ENCODE results near the gene ANO2.

ANO2 gene

GRCh38 chr12:5945071-5946008 is at the start of gene ANO2:
Gene ANO2, minus strand, starts transcription at chr12:5945259. Its CDS starts 42 bp downstream, at chr12:5945217.
- no peak for DNase-seq (ENCODE audit: low read depth, low spot score)
- no peak within 1 kb of the TSS for H3K27ac ChIP-seq

DNA sequence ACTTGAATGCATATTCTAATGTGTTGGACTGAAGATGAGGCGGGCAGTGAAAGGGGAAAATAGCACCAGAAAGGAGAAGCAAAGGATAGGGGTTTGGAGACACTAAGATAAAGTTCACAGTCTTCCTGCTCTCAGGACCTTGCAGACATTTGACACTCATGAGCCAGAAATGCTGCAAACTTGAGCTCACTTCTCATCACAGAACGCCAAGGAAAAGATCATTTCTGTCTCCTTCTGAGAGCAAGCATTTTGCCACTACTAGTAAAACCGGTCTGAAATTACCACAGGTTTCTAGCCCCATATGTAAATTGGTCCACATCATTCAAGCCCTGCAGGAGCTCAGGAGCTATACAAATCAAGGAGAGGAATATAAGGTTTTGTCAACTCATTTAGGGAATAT is 44.6 kb upstream of the ANO2 start:
- no peak for DNase-seq (ENCODE audit: low read depth, low spot score)

DNA sequence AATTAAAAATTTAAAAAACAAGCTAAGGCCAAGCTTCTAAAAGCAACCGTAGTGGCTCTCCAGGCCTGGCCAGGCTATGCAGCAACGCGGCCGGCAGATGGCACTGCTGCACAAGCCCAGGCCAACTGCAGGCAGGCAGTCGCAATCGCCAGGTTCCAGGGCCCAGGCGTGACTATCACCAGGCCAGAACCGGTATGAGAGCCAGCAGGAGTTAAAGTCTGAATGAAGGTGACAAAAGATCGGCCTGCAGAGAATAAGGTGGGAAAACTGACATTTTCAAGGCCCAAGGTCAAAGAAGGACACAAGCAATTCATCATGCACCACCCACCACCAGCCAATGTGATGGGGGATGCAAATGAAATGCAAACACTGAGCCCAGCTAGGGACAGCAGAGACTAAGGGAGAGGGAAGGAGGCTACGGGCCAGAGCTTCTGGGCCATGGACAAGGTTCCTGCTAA is 43.6 kb upstream of the ANO2 start:
- H3K27ac ChIP-seq, result no peak overlapping the region
- no peak for DNase-seq (ENCODE audit: low read depth, low spot score)

More for the DNA sequence above, 44.6 kb upstream of the ANO2 start:
- no peak overlapping the region for H3K27ac ChIP-seq

DNA sequence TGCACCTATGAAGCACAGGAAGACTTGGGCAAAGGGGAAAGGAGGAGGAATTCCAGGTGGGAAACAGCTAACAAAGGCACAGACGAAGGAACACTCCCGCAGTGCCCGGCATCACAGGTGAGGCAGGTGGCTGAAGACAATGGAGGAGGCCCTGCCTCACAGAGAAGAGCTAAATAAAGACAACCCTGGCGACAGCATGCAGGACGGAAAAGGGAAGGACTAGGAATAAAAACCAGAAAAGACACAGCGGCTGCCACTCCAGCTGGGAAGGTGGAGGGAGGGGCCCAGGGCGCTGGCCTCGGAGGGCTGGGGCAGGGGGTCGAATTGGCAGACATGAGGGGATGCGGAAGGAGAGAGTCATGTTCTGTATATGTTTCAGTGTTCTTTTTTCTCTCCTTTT is 43.0 kb upstream of the ANO2 start:
- DNase-seq (ENCODE audit: low read depth, low spot score), result no peak
- H3K27ac ChIP-seq, result no peak overlapping the region

DNA sequence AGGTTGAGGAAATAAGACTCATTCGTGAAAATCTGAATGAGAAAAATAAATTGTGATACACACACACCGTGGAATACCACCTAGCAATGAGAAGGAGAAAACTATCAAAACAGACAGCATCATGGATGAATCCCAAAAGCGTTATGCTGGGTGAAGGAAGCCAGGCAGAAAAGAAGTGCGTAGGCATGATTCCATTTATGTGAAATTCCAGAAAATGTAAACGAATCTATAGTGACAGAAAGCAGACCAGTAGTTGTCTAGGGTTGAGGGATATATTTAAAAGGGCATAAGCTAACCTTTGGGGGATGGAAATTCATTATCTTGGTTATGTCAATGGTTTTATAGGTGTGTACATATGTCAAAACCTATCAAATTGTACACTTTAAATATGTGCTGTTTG is 42.5 kb upstream of the ANO2 start:
- no peak overlapping the region for H3K27ac ChIP-seq
- DNase-seq (ENCODE audit: low read depth, low spot score), result no peak

GRCh38 chr12:5985471-5985870 is 40.4 kb upstream of the ANO2 start:
- no peak for DNase-seq (ENCODE audit: low read depth, low spot score)
- no peak overlapping the region for H3K27ac ChIP-seq

GRCh38 chr12:5984873-5985272 is 39.8 kb upstream of the ANO2 start:
- no peak for DNase-seq (ENCODE audit: low read depth, low spot score)
- no peak overlapping the region for H3K27ac ChIP-seq

- no peak overlapping the region for H3K27ac ChIP-seq
- no peak for DNase-seq (ENCODE audit: low read depth, low spot score)
Observed at GRCh38 chr12:5982106-5982505, 37.0 kb upstream of the ANO2 start.

DNA sequence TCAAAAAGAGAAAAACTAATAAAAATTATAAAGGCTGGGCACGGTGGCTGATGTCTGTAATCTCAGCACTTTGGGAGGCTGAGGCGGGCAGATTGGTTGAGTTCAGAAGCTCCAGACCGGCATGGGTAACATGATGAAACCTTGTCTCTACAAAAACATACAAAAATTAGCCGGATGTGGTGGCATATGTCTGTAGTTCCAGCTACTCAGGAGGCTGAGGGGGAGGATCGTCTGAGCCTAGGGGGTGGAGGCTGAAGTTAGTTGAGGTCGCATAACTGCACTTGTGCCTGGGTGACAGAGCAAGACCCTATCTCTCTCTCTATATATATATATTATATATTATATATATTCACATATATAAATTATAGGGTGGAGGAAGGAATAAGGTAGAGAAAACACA is 32.5 kb upstream of the ANO2 start:
- DNase-seq (ENCODE audit: low read depth, low spot score), result no peak
- no peak overlapping the region for H3K27ac ChIP-seq

- no peak overlapping the region for H3K27ac ChIP-seq
- no peak for DNase-seq (ENCODE audit: low read depth, low spot score)
Observed at GRCh38 chr12:5976711-5977110, 31.7 kb upstream of the ANO2 start.

DNA sequence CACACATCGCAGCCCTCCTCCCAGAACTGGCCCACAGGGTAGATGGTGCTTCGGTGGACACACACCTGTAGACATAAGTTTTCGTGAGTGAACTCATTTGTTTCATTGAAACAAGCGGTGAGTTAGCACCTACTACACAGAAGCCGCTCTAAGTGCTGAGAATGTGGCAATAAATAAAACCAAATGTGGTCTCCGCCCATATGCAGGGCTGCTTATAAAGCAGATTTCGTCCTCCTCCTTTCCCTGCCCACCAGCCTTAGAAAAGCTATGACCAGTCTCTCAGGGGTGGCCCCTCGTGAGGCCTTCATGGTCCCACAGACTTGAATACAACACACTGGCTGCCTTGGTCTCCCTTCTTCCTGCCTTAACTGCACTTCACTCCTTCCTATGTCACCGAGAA is 31.1 kb upstream of the ANO2 start:
- DNase-seq (ENCODE audit: low read depth, low spot score), result no peak
- H3K27ac ChIP-seq, result no peak overlapping the region

- H3K27ac ChIP-seq, result no peak overlapping the region
- no peak for DNase-seq (ENCODE audit: low read depth, low spot score)
Observed at GRCh38 chr12:5973461-5974115, 28.5 kb upstream of the ANO2 start.

DNA sequence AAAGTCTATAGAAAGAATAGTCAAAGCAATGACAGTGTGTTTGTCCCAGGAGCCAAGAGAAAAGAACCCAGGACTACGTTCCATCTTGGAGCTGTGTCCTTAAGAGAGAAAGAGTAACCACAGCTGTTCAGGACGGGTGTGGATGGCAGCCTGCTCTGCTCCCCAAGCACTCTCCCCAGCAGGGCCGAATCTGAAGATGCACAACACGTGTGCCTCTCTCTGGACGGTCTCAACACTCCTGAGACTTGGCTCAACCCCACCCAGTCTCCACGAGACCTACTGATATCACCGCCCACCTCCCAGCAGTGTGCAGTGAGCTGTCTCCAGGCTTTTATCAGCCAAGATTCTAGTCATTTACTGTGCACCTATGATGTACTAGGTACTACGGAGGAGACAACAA is 27.3 kb upstream of the ANO2 start:
- no peak overlapping the region for H3K27ac ChIP-seq
- DNase-seq (ENCODE audit: low read depth, low spot score), result no peak

GRCh38 chr12:5971194-5971850 is 26.3 kb upstream of the ANO2 start:
- no peak for DNase-seq (ENCODE audit: low read depth, low spot score)
- H3K27ac ChIP-seq, result no peak overlapping the region

DNA sequence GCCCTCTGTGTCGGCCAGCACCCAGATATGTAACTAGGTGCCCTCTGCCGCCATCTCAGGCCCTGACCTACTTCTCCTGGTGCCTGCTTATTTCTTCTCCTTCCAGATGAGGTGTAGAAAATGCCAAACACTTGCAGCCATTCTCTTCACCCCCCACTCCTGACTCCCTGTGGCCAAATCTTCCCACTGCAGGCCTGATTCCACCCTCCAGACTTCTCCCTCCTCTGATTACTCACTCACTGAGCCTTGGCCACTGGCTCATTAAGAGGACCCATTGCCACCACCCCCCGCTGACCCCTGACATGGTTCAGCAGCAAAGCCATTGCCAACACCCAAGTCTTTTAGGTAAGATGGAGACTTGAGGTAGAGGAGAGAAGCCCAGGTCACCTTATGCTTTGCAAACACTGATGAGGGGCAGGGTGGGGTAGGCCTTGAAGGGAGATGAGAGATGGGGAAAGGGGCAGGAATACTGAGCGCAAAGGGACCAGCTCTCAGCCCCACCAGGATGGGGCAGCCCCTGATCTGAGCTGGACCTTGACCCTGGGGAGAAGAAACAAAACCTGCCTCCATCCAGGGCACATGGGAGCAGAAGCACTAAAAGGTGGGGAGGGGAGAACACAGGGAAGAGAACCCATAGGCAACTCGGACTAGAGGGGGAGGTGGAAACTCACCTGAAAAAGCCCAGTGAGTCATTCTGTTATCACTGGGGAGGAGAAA is 25.1 kb upstream of the ANO2 start:
- no peak overlapping the region for H3K27ac ChIP-seq
- DNase-seq (ENCODE audit: low read depth, low spot score), result no peak

DNA sequence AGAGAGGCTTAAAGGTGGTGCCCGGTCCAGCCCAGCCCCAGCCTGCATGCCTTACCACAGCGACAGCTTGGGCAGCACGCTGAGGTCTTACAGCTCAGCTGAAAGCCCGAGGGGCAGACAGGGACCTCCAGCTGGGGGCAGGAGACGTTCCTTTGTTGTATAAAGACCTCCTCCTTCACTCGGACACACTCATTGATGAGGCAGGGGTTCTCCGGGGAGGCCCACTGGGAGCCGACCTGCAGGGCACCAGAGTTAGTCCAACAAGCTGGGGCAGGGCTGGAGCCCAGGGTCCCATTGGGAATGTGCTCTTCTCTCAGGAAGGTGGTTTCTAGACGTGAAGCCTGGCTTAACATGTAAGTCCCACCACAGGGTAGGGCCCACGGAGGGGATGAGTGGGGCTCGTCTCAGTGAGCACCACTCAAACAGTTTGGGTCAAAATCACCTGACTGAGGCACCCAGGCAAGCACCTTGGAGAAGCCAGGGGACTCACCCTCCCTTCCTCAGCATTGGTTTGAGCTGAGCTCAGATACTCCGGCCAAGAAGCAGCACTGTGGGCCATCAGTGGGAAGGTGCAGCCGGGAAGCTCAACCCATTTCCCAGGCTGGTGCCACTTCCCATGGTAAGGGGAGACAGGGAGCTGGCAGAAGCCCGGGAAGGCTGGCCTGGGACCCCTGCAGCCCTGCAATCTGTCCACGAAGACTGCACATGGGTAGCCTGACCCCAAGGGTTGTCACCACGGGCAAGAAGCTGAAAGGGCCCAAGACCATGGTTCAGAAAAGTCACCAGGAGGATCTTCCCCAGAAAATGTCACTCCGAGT is 24.3 kb upstream of the ANO2 start:
- no peak for DNase-seq (ENCODE audit: low read depth, low spot score)
- no peak overlapping the region for H3K27ac ChIP-seq

DNA sequence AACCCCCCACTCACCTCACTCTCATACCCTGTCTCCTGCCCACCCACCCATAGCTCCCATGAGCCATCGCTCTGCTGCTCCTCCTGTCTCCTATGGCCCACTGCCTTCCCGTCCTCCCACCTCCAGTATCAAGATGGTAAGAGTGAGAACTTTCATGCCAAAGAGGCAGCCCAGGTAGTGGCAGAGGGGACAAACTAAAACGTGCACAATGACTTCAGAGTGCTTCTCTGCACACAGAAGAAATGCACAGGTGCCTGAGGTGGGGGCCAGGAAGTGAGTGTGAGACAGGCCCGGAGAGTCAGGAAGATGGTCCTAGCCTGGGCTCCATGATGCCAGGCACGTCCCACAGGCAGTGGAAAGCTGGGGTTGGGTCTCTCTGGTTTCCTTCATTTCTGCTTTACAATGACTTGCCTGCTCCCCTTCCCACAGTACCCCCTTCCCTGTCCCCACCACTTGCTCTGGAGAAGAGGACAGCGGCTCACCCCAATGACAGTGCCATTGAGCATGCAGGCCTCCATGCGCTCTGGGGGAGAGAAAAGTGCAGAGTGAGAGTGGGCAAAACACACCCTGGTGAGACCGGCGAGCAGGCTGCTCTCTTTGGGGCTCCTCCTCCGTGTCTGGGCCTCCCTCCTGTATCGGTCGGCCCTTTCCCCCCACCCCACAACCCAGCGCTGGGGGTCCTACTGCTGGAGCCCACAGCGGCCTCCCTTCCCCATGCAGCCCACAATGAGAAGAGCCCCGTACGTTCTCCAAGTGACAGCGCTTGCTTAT is 22.8 kb upstream of the ANO2 start:
- DNase-seq (ENCODE audit: low read depth, low spot score), result no peak

DNA sequence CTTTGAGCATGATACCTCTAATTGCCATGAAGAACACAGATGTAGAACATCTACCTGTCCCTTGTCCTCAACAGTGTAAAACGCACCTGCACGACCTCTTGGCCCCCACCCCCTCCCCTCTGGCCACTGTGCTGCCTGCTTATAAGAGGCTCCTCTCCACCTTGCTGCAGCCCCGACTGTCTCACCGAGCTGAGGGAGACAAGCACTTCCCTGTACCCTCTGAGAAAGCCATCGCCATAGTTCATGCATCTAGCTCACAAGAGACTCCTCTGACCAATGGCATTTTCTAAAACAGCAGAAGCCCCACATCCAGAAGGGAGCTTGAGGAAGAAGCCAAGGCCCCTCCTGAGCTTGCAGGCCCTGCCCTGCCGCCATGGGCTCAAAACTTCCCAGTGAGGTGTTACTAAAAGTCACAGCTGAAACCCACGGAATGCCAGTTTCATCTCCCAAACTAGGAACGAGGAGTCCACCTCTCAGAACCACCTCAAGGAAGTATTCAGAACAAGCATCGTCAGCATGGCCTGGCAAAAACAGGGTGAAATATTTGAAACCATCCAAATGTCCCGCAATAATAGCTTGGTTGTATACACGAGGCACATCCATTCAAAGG is 21.5 kb upstream of the ANO2 start:
- DNase-seq (ENCODE audit: low read depth, low spot score), result no peak
- H3K27ac ChIP-seq, result no peak overlapping the region

More for the DNA sequence above, 22.8 kb upstream of the ANO2 start:
- H3K27ac ChIP-seq, result no peak overlapping the region

All from epithelial cell of prostate (primary cell).